Measurements from ENCODE around the gene PWWP2B.

Gene PWWP2B

GRCh38 chr10:132394936-132395703 is 1.9 kb upstream of the PWWP2B start:
- no peak overlapping the region for H3K4me3 ChIP-seq (ENCODE audit: low read depth, low read length)
- no peak for DNase-seq (ENCODE audit: low read depth)
- no peak for TF ChIP-seq CTCF (conservative IDR thresholded peaks at IDR 0.05; ENCODE audit: low read depth, low read length)

- DNase-seq (ENCODE audit: low read depth) = peak; percentile 41
- H3K4me3 ChIP-seq (ENCODE audit: low read depth, low read length) = peak overlapping the region; percentile 67
- no peak for TF ChIP-seq CTCF (conservative IDR thresholded peaks at IDR 0.05; ENCODE audit: low read depth, low read length)
Measured at GRCh38 chr10:132395704-132396493, 1.1 kb upstream of the PWWP2B start.

GRCh38 chr10:132396494-132397035 is 435 bp upstream of the PWWP2B start:
- TF ChIP-seq CTCF (conservative IDR thresholded peaks at IDR 0.05; ENCODE audit: low read depth, low read length) = no peak
- peak; percentile 25 for DNase-seq (ENCODE audit: low read depth)
- peak overlapping the region; percentile 67 for H3K4me3 ChIP-seq (ENCODE audit: low read depth, low read length)

GRCh38 chr10:132397671-132398565 is 918 bp downstream of the PWWP2B start:
- DNase-seq (ENCODE audit: low read depth) = peak; percentile 28
- H3K4me3 ChIP-seq (ENCODE audit: low read depth, low read length) = peak overlapping the region; percentile 67
- TF ChIP-seq CTCF (conservative IDR thresholded peaks at IDR 0.05; ENCODE audit: low read depth, low read length) = no peak

DNA sequence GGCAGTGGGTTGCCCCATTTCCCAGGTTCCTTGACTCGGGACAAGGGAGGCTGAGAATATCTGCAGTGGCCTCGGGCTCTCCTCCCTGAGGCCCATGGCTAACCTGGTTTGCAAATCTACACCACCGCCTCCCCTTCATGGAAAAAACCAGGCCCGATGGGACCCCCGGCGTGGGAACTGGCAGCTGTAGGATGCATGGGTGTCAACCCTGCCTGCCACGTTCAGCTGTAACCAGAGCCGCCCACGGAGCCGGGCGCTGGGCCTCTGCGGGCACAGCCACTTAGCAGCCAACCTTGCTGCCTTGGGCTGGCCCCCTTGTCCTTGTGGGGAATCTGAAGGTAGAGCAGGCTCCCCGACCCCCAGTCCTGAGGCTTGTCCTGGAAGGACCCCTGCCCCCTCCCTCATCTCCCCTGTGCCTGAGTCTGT is 1.6 kb downstream of the PWWP2B start:
- no peak overlapping the region for H3K4me3 ChIP-seq (ENCODE audit: low read depth, low read length)
- no peak for DNase-seq (ENCODE audit: low read depth)
- no peak for TF ChIP-seq CTCF (conservative IDR thresholded peaks at IDR 0.05; ENCODE audit: low read depth, low read length)
